HepG2 (cell line): ENCODE results near the gene PRM3. TPM values are rescaled to one million over a fixed set of nuclear protein-coding genes. Genes with fewer than 3 reads are reported as not detected.

Source experiments
- BHLHE40 ChIP-seq: IDR thresholded peaks from 2 replicates; pipeline ENCODE4 v1.6.1; 2011; ENCODE audit warnings: low read length, improper control_type of control experiment
- CREB1 ChIP-seq, 2 experiments: fragments of 450-650 bp in 1 of 2; IDR thresholded peaks; 2 replicates each; pipeline ENCODE4 v1.6.1; 2016 to 2017; ENCODE audit warnings: control low read depth in 1 of 2, mild to moderate bottlenecking in 1 of 2, missing compliant biosample characterization in 1 of 2, missing genetic modification characterization in 1 of 2
- GTF2F1 ChIP-seq: fragments of 150-350 bp; IDR thresholded peaks from 2 replicates; pipeline ENCODE4 v1.6.1; 2014; ENCODE audit warnings: low read length
- IRF2 ChIP-seq: IDR thresholded peaks from 2 replicates; pipeline ENCODE4 v1.6.1; 2018; ENCODE audit warnings: missing genetic modification reagents, missing compliant biosample characterization
- KLF12 ChIP-seq: sonication (generic); formaldehyde crosslinking; IDR thresholded peaks from 2 replicates; pipeline ENCODE4 v1.4.0; 2020; ENCODE audit warnings: missing genetic modification reagents, borderline replicate concordance
- KLF16 ChIP-seq, 2 experiments: sonication (generic) in 1 of 2; formaldehyde crosslinking in 1 of 2; IDR thresholded peaks; 2 replicates each; pipeline versions ENCODE4 v1.6.1 to v1.8.0; 2016 to 2023; ENCODE audit warnings: missing genetic modification reagents in 2 of 2, missing compliant biosample characterization in 1 of 2
- NR1H2 ChIP-seq: sonication (generic); formaldehyde crosslinking; IDR thresholded peaks from 2 replicates; pipeline ENCODE4 v1.8.1; 2022; ENCODE audit warnings: low read depth, missing genetic modification reagents, borderline replicate concordance
- NR3C1 ChIP-seq: sonication (generic); formaldehyde crosslinking; IDR thresholded peaks from 2 replicates; pipeline ENCODE4 v1.4.0; 2020; ENCODE audit warnings: missing genetic modification reagents
- PRMT3 ChIP-seq: sonication (generic); formaldehyde crosslinking; IDR thresholded peaks from 2 replicates; pipeline ENCODE4 v1.8.1; 2022; ENCODE audit warnings: low read depth, mild to moderate bottlenecking, moderate library complexity, missing genetic modification reagents, borderline replicate concordance
- SIN3B ChIP-seq: fragments of 150-350 bp; IDR thresholded peaks from 2 replicates; pipeline ENCODE4 v1.6.1; 2014; ENCODE audit warnings: low read length
- SP140L ChIP-seq: sonication (generic); formaldehyde crosslinking; IDR thresholded peaks from 2 replicates; pipeline ENCODE4 v1.4.0; 2020; ENCODE audit warnings: missing genetic modification reagents, borderline replicate concordance
- TBX3 ChIP-seq: fragments of 450-650 bp; IDR thresholded peaks from 2 replicates; pipeline ENCODE4 v1.6.1; 2017; ENCODE audit warnings: antibody characterized with exemption, mild to moderate bottlenecking, inconsistent platforms, borderline replicate concordance
- TCF7L2 ChIP-seq: IDR thresholded peaks from 2 replicates; pipeline ENCODE4 v1.6.1; 2011; ENCODE audit warnings: mild to moderate bottlenecking, low read depth, low read length, moderate library complexity
- TFE3 ChIP-seq: IDR thresholded peaks from 2 replicates; pipeline ENCODE4 v1.6.1; 2016
- XBP1 ChIP-seq: sonication (generic); formaldehyde crosslinking; IDR thresholded peaks from 2 replicates; pipeline ENCODE4 v1.5.0; 2020; ENCODE audit warnings: missing genetic modification reagents
- ZBTB10 ChIP-seq: sonication (generic); formaldehyde crosslinking; IDR thresholded peaks from 2 replicates; pipeline ENCODE4 v1.4.0; 2020; ENCODE audit warnings: missing genetic modification reagents, borderline replicate concordance
- ZMYM3 ChIP-seq: sonication (generic); formaldehyde crosslinking; IDR thresholded peaks from 2 replicates; pipeline ENCODE4 v1.5.1; 2020; ENCODE audit warnings: mild to moderate bottlenecking, missing genetic modification reagents
- ZNF207 ChIP-seq: fragments of 450-650 bp; IDR thresholded peaks from 2 replicates; pipeline ENCODE4 v1.6.1; 2016; ENCODE audit warnings: antibody characterized with exemption, borderline replicate concordance
- ZNF263 ChIP-seq: sonication (generic); formaldehyde crosslinking; IDR thresholded peaks from 2 replicates; pipeline ENCODE4 v1.4.0; 2020; ENCODE audit warnings: missing genetic modification reagents
- ZNF333 ChIP-seq: sonication (generic); formaldehyde crosslinking; IDR thresholded peaks from 2 replicates; pipeline ENCODE4 v1.4.0; 2020; ENCODE audit warnings: mild to moderate bottlenecking, missing genetic modification reagents, borderline replicate concordance
- ZNF746 ChIP-seq: sonication (generic); formaldehyde crosslinking; IDR thresholded peaks from 2 replicates; pipeline ENCODE4 v1.8.0; 2022; ENCODE audit warnings: mild to moderate bottlenecking, missing genetic modification reagents
- ZNF792 ChIP-seq: IDR thresholded peaks from 2 replicates; pipeline ENCODE4 v1.6.1; 2016
- ZSCAN31 ChIP-seq: sonication (generic); formaldehyde crosslinking; IDR thresholded peaks from 2 replicates; pipeline ENCODE4 v1.5.0; 2020; ENCODE audit warnings: low read depth, mild to moderate bottlenecking, missing genetic modification reagents
- ZXDC ChIP-seq: sonication (generic); formaldehyde crosslinking; IDR thresholded peaks from 2 replicates; pipeline ENCODE4 v1.5.0; 2020; ENCODE audit warnings: mild to moderate bottlenecking, missing genetic modification reagents
- polyA plus RNA-seq, 8 experiments: library from polyadenylated mRNA; depleted of rRNA in 3 of 8; stranded (reverse) in 7 of 8; unstranded in 1 of 8; fragments of >200 nt; fragmentation: Illumina TruSeq in 4 of 8; extraction: Trizol in 4 of 8; gene quantifications; 2 replicates each; pipeline versions ENCODE4 v1.2.1 to v1.2.3, GENCODE V29; 2011 to 2016; ENCODE audit warnings: low read depth in 4 of 8, missing spikeins in 1 of 8, mixed read lengths in 1 of 8; ENCODE audit not compliant: insufficient read depth in 1 of 8
- total RNA-seq, 5 experiments: library from RNA; depleted of rRNA; stranded (reverse); fragments of >200 nt; fragmentation: Illumina TruSeq; extraction: Trizol; gene quantifications; 2 replicates each; pipeline ENCODE4 v1.2.3, GENCODE V29; 2016; ENCODE audit warnings: low read depth in 1 of 5

Gene PRM3
- total and polyA plus RNA-seq, 2 of the 13 experiments (the other 11 are each of a cell fraction or from before 2014, with no cell fraction given), result not detected

- TF ChIP-seq TFE3 (CRISPR knock-in tag) (0 out of 2 replicates have a peak, but pooled peaks have one; percentile 0), ZBTB10 (CRISPR knock-in tag) (no peak), XBP1 (no peak), NR3C1 (CRISPR knock-in tag) (no peak), ZMYM3 (CRISPR knock-in tag) (peak; percentile 81), ZSCAN31 (CRISPR knock-in tag) (0 out of 2 replicates have a peak, but pooled peaks have one; percentile 9), NR1H2 (CRISPR knock-in tag) (no peak), ZNF207 (no peak), ZNF263 (CRISPR knock-in tag) (no peak), ZXDC (CRISPR knock-in tag) (0 out of 2 replicates have a peak, but pooled peaks have one; percentile 37), ZNF792 (no peak; the same call in 1 of the 2 replicates), PRMT3 (CRISPR knock-in tag) (no peak; the same call in 1 of the 2 replicates), TBX3 (no peak), IRF2 (CRISPR knock-in tag) (peak; percentile 54), SIN3B (no peak), SP140L (CRISPR knock-in tag) (no peak), KLF16 (CRISPR knock-in tag; IDR thresholded peaks at IDR 0.05) (no peak; a peak in 1 of 4 replicates), ZNF746 (CRISPR knock-in tag) (no peak), ZNF333 (CRISPR knock-in tag) (0 out of 2 replicates have a peak, but pooled peaks have one; percentile 77), TCF7L2 (no peak), BHLHE40 (no peak), KLF12 (CRISPR knock-in tag) (no peak), CREB1 (IDR thresholded peaks at IDR 0.05) (no peak), CREB1 (CRISPR knock-in tag; IDR thresholded peaks at IDR 0.05) (no peak), GTF2F1 (no peak)
Measured at GRCh38 chr16:11258553-11259492, 14.6 kb downstream of the PRM3 start (continued).
